NB4 (cell line): ENCODE data around the gene KCTD13.

Source experiments
- CTCF ChIP-seq: IDR thresholded peaks from one replicate; pipeline ENCODE4 v1.5.1; 2012; ENCODE audit warnings: low read depth, low read length
- MAX ChIP-seq: IDR thresholded peaks from 2 replicates; pipeline ENCODE4 v1.6.1; 2011; ENCODE audit warnings: low read depth, low read length
- POLR2A ChIP-seq: IDR thresholded peaks from 2 replicates; pipeline ENCODE4 v1.6.1; 2011; ENCODE audit warnings: mild to moderate bottlenecking; ENCODE audit not compliant: insufficient read length; ENCODE audit errors: extremely low read depth

GRCh38 chr16:29908719-29909220 is 17.3 kb downstream of the KCTD13 start:
- no peak for TF ChIP-seq CTCF
- TF ChIP-seq POLR2A = no peak
- no peak for TF ChIP-seq MAX
